HS-27A (cell line): ENCODE data around the gene VEGFC.

Source experiments
- DNase-seq: peaks from one replicate; pipeline ENCODE4 v3.0.0-alpha.2; 2012; ENCODE audit warnings: low read depth, missing footprints

Gene VEGFC

GRCh38 chr4:176680668-176681180 lies 112.0 kb downstream of the VEGFC start:
- DNase-seq = no peak

GRCh38 chr4:176676901-176677300 lies 115.8 kb downstream of the VEGFC start:
- no peak for DNase-seq

- no peak for DNase-seq
Measured at GRCh38 chr4:176675810-176676209, 116.9 kb downstream of the VEGFC start.

- DNase-seq = no peak
Measured at GRCh38 chr4:176671532-176671931, 121.2 kb downstream of the VEGFC start.

GRCh38 chr4:176668324-176668723 lies 124.4 kb downstream of the VEGFC start:
- no peak for DNase-seq

GRCh38 chr4:176664964-176665363 lies 127.8 kb downstream of the VEGFC start:
- DNase-seq = no peak

GRCh38 chr4:176660561-176660960 lies 132.2 kb downstream of the VEGFC start:
- DNase-seq = no peak

GRCh38 chr4:176656108-176656507 lies 136.6 kb downstream of the VEGFC start:
- no peak for DNase-seq

GRCh38 chr4:176654565-176655216 lies 138.0 kb downstream of the VEGFC start:
- DNase-seq = no peak

GRCh38 chr4:176653401-176654220 lies 139.1 kb downstream of the VEGFC start:
- DNase-seq = no peak

- DNase-seq = no peak
Measured at GRCh38 chr4:176646311-176646710, 146.4 kb downstream of the VEGFC start.

- no peak for DNase-seq
Measured at GRCh38 chr4:176645246-176645960, 147.3 kb downstream of the VEGFC start.

- no peak for DNase-seq
Measured at GRCh38 chr4:176642472-176642871, 150.2 kb downstream of the VEGFC start.

GRCh38 chr4:176641237-176641636 lies 151.5 kb downstream of the VEGFC start:
- no peak for DNase-seq

- DNase-seq = no peak
Measured at GRCh38 chr4:176638992-176639391, 153.7 kb downstream of the VEGFC start.

- no peak for DNase-seq
Measured at GRCh38 chr4:176636292-176636691, 156.4 kb downstream of the VEGFC start.

- peak; percentile 49 for DNase-seq
Measured at GRCh38 chr4:176635372-176636261, 157.1 kb downstream of the VEGFC start.
